ENCODE measurements around the gene FHOD1. TPM values are rescaled to one million over a fixed set of nuclear protein-coding genes. Genes with fewer than 3 reads are reported as not detected.

The FHOD1 gene
- total RNA-seq, 4 donors from 2014 or later, result 13.3 to 64.4 (median 38.8) TPM

GRCh38 chr16:67194260-67194659, 53.0 kb downstream of the FHOD1 start:
- Histone ChIP-seq H3K9me3 (no peaks in the 10 kb centered on the region), H3K27me3 (no peaks in the 10 kb centered on the region), H3K4me3 (no peak overlapping the region), H3K4me1 (peaks cover 0 to 42% (median 15%) of the 10 kb centered on the region in 4 donors), H3K36me3 (peaks cover 0 to 46% (median 0%) of the 10 kb centered on the region in 3 donors), H3K27ac (no peak overlapping the region)
- TF ChIP-seq POLR2A (IDR thresholded peaks at IDR 0.05), result no peak
- TF ChIP-seq CTCF (IDR thresholded peaks at IDR 0.05), result no peak
- no peak for DNase-seq

DNA sequence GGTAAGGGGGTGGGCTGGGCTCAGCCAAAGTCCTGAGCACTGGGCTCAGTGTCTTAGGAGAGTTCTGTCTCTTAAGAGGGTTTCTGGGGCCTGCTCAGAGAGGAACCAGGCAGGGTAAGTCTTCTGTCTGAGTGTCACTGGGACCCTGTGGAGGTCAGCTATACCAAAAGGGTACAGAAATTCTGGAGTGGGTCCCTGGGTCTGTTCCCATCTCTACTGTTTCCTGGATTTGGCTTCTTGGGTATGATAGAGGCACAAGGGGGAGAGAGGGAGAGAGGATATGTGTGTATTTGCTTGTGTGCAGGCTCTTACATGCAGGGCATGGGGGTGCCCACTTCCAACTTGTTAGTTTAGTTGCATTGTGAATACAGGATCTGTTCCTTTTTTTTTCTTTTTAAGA, 53.7 kb downstream of the FHOD1 start:
- TF ChIP-seq POLR2A (IDR thresholded peaks at IDR 0.05), result no peak
- no peak for TF ChIP-seq CTCF (IDR thresholded peaks at IDR 0.05)
- Histone ChIP-seq H3K27me3 (no peaks in the 10 kb centered on the region), H3K4me1 (peaks cover 0 to 40% (median 15%) of the 10 kb centered on the region in 4 donors), H3K36me3 (peaks cover 0 to 46% (median 0%) of the 10 kb centered on the region in 3 donors), H3K4me3 (peak overlapping the region in 2 of 4 donors; percentile 80 to 98), H3K9me3 (no peaks in the 10 kb centered on the region), H3K27ac (no peak overlapping the region)
- DNase-seq, result no peak

GRCh38 chr16:67192781-67193361, 54.4 kb downstream of the FHOD1 start:
- DNase-seq, result no peak
- peaks cover 0 to 34% (median 15%) of the 10 kb centered on the region in 4 donors for H3K4me1 ChIP-seq

GRCh38 chr16:67191995-67192681, 55.1 kb downstream of the FHOD1 start, which contains the start of gene E2F4:
TSS of gene E2F4 (plus strand) at chr16:67192155. CDS start at chr16:67192228, 73 bp downstream.
- H3K36me3 ChIP-seq, result peaks cover 0 to 32% (median 0%) of the 10 kb centered on the region in 3 donors
- H3K4me3 ChIP-seq, result peak within 1 kb of the TSS; percentile 56 to 98 (median 88)
- TF ChIP-seq CTCF (IDR thresholded peaks at IDR 0.05) (no peak), POLR2A (IDR thresholded peaks at IDR 0.05) (peak; percentile 42 to 77)
- peaks cover 0 to 27% (median 15%) of the 10 kb centered on the region in 4 donors for H3K4me1 ChIP-seq
- H3K27me3 ChIP-seq, result no peaks in the 10 kb centered on the region
- peak; percentile 90 to 96 (median 93) for DNase-seq
- H3K27ac ChIP-seq, result peak within 1 kb of the TSS; percentile 56 to 81 (median 70)
- no peaks in the 10 kb centered on the region for H3K9me3 ChIP-seq

More at GRCh38 chr16:67192781-67193361, 54.4 kb downstream of the FHOD1 start:
- Histone ChIP-seq H3K27me3 (no peaks in the 10 kb centered on the region), H3K4me3 (peak overlapping the region; percentile 56 to 98 (median 88)), H3K9me3 (no peaks in the 10 kb centered on the region), H3K36me3 (peaks cover 0 to 40% (median 0%) of the 10 kb centered on the region in 3 donors), H3K27ac (peak overlapping the region; percentile 56 to 81 (median 70))
- TF ChIP-seq CTCF (IDR thresholded peaks at IDR 0.05) (no peak), POLR2A (IDR thresholded peaks at IDR 0.05) (no peak)

- peak overlapping the region; percentile 56 to 98 (median 88) for H3K4me3 ChIP-seq
- H3K27ac ChIP-seq, result peak overlapping the region in 1 of 4 donors; percentile 81
- no peak for TF ChIP-seq CTCF (IDR thresholded peaks at IDR 0.05)
- TF ChIP-seq POLR2A (IDR thresholded peaks at IDR 0.05), result no peak
- peaks cover 0 to 27% (median 15%) of the 10 kb centered on the region in 4 donors for H3K4me1 ChIP-seq
- DNase-seq, result no peak
- no peaks in the 10 kb centered on the region for H3K27me3 ChIP-seq
- H3K9me3 ChIP-seq, result no peaks in the 10 kb centered on the region
- peaks cover 0 to 26% (median 0%) of the 10 kb centered on the region in 3 donors for H3K36me3 ChIP-seq
Measured at GRCh38 chr16:67191411-67191994, 55.8 kb downstream of the FHOD1 start.

Measured in Peyer's patch (tissue), 4 donors.